Lung (tissue), 12 donors: ENCODE data around the gene NUCB1. TPM values are rescaled to one million over a fixed set of nuclear protein-coding genes. Genes with fewer than 3 reads are reported as not detected.
"Not testable (repeated sequence)": the region's sequence is repeated elsewhere in the genome, so short reads cannot be mapped to it uniquely, and the experiment has no call there.

ENCODE experiments used
- ATAC-seq: fragments of 200-7000 bp; cut with Tn5 transposase; one replicate; pipeline ENCODE4 v1.9.1; 2020; ENCODE audit warnings: moderate number of reproducible peaks; ENCODE audit not compliant: insufficient read depth, low FRiP score
- DNase-seq, 3 donors: peaks; one replicate each; pipeline ENCODE4 v3.0.0-alpha.2; 2013 to 2017
- H3K27ac ChIP-seq, 2 donors: one replicate each; pipeline ENCODE4 v1.5.1; 2013; ENCODE audit warnings: mild to moderate bottlenecking in 2 of 2, moderate library complexity in 2 of 2, control low read depth in 1 of 2, inconsistent platforms in 1 of 2, low read depth in 1 of 2, low read length in 1 of 2
- H3K27me3 ChIP-seq, 3 donors: one replicate each; pipeline ENCODE4 v1.5.1; 2013; ENCODE audit warnings: low read length in 2 of 3; ENCODE audit not compliant: control insufficient read depth in 3 of 3, insufficient read depth in 3 of 3
- H3K36me3 ChIP-seq, 4 donors: one replicate each; pipeline ENCODE4 v1.5.1; 2013; ENCODE audit warnings: low read length in 4 of 4, mild to moderate bottlenecking in 1 of 4, moderate library complexity in 1 of 4; ENCODE audit not compliant: control insufficient read depth in 4 of 4, insufficient read depth in 4 of 4
- H3K4me1 ChIP-seq, 5 donors: one replicate each; pipeline ENCODE4 v1.5.1; 2013; ENCODE audit warnings: low read length in 5 of 5, mild to moderate bottlenecking in 2 of 5, moderate library complexity in 1 of 5; ENCODE audit not compliant: control insufficient read depth in 5 of 5, insufficient read depth in 5 of 5
- H3K4me3 ChIP-seq: one replicate; pipeline ENCODE4 v1.5.1; 2013; ENCODE audit warnings: mild to moderate bottlenecking, control low read depth, moderate library complexity
- H3K9ac ChIP-seq, 2 donors: one replicate each; pipeline ENCODE4 v1.5.1; 2013; ENCODE audit warnings: low read length in 2 of 2, control low read depth in 1 of 2; ENCODE audit not compliant: insufficient read depth in 1 of 2
- H3K9me3 ChIP-seq, 4 donors: one replicate each; pipeline ENCODE4 v1.5.1; 2013; ENCODE audit warnings: low read length in 3 of 4, mild to moderate bottlenecking in 1 of 4, moderate library complexity in 1 of 4; ENCODE audit not compliant: control insufficient read depth in 4 of 4, insufficient read depth in 3 of 4
- WGBS, 2 donors: extraction: QIAGEN DNeasy Blood & Tissue Kit; methylation state at CpG; one replicate each; pipeline ENCODE4 v1.1.7; 2013; 5-methylcytosine and 5-hydroxymethylcytosine counted together
- polyA plus RNA-seq, 2 donors: library from polyadenylated mRNA; stranded (reverse); fragments of 200-250 nt; gene quantifications; one replicate each; pipeline ENCODE4 v1.2.1, GENCODE V29; 2013
- total RNA-seq, 2 donors: library from RNA; depleted of rRNA in 1 of 2; stranded (reverse); fragments of >200 nt in 1 of 2; gene quantifications; one replicate each; pipeline ENCODE4 v1.2.1, GENCODE V29; 2014 to 2021
- TF ChIP-seq, protein P1 (sequence below): IDR thresholded peaks from 2 replicates; pipeline ENCODE4 v1.5.1; 2012; ENCODE audit warnings: mild to moderate bottlenecking; ENCODE audit errors: control extremely low read depth, extremely low read depth
- donor health status: control.
- donor health status: control.
- donor health status: Bipolar disorder and iron deficiency.
- donor health status: healthy.
- donor health status: DM: yes; HTN: yes; CAD: no.

The NUCB1 gene
- total and polyA plus RNA-seq, 4 donors: 214 to 367 (median 354) TPM

DNA sequence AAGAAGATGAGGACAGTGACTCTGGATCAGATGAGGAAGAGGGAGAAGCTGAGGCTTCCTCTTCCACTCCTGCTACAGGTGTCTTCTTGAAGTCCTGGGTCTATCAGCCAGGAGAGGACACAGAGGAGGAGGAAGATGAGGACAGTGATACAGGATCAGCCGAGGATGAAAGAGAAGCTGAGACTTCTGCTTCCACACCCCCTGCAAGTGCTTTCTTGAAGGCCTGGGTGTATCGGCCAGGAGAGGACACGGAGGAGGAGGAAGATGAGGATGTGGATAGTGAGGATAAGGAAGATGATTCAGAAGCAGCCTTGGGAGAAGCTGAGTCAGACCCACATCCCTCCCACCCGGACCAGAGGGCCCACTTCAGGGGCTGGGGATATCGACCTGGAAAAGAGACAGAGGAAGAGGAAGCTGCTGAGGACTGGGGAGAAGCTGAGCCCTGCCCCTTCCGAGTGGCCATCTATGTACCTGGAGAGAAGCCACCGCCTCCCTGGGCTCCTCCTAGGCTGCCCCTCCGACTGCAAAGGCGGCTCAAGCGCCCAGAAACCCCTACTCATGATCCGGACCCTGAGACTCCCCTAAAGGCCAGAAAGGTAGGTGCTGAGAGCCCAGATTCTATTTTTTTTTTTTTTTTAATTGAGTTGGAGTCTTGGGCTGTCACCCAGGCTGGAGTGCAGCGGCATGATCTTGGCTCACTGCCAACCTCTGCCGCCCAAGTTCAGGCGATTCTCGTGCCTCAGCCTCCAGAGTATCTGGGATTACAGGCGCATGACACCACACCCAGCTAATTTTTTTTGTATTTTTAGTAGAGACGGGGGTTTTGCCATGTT is 25.6 kb upstream of the NUCB1 start:
- ATAC-seq: no peak
- TF ChIP-seq, protein P1, sequence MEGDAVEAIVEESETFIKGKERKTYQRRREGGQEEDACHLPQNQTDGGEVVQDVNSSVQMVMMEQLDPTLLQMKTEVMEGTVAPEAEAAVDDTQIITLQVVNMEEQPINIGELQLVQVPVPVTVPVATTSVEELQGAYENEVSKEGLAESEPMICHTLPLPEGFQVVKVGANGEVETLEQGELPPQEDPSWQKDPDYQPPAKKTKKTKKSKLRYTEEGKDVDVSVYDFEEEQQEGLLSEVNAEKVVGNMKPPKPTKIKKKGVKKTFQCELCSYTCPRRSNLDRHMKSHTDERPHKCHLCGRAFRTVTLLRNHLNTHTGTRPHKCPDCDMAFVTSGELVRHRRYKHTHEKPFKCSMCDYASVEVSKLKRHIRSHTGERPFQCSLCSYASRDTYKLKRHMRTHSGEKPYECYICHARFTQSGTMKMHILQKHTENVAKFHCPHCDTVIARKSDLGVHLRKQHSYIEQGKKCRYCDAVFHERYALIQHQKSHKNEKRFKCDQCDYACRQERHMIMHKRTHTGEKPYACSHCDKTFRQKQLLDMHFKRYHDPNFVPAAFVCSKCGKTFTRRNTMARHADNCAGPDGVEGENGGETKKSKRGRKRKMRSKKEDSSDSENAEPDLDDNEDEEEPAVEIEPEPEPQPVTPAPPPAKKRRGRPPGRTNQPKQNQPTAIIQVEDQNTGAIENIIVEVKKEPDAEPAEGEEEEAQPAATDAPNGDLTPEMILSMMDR: no peak
- Histone ChIP-seq H3K27ac (peak overlapping the region; percentile 99 to 100), H3K9me3 (no peaks in the 10 kb centered on the region), H3K4me3 (peak overlapping the region; percentile 90), H3K36me3 (peaks cover 7 to 35% (median 29%) of the 10 kb centered on the region in 4 donors), H3K27me3 (no peaks in the 10 kb centered on the region), H3K4me1 (peaks cover 3 to 31% (median 15%) of the 10 kb centered on the region in 5 donors), H3K9ac (peak overlapping the region in 1 of 2 donors; percentile 98)
- 13 to 31% methylated on average over 17 of the region's 17 CpGs for WGBS, 2 donors
- DNase-seq: peak in 1 of 3 donors; percentile 46

- peaks cover 3 to 31% (median 15%) of the 10 kb centered on the region in 5 donors for H3K4me1 ChIP-seq
- not testable (repeated sequence) for ATAC-seq, H3K4me3 ChIP-seq, H3K9me3 ChIP-seq, H3K27me3 ChIP-seq, H3K9ac ChIP-seq, DNase-seq
- 69 to 83% methylated on average over 30 of the region's 30 CpGs for WGBS, 2 donors
- peak overlapping the region; percentile 99 to 100 for H3K27ac ChIP-seq
- peaks cover 7 to 35% (median 29%) of the 10 kb centered on the region in 4 donors for H3K36me3 ChIP-seq
Measured at GRCh38 chr19:48876043-48876981, 23.8 kb upstream of the NUCB1 start.

DNA sequence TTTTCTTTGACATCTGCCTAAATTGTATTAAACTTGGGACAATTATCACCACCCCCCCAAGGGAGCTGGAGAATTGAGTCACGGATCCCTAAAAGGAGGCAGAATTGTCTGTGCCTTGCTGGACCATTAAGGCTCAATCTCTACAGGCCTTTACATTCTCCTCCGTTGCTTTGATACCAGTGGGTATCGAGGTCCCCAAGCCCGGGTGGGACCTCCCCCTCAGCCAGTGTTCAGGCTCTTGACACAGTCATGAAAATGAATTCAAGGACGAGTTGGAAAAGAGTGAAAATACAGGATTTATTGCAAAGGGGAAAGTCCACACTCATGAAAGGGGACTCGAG is 22.3 kb upstream of the NUCB1 start:
- ATAC-seq: no peak
- H3K9ac ChIP-seq: no peak overlapping the region
- H3K36me3 ChIP-seq: peaks cover 7 to 35% (median 29%) of the 10 kb centered on the region in 4 donors

More for the DNA sequence above, 22.3 kb upstream of the NUCB1 start:
- no peaks in the 10 kb centered on the region for H3K27me3 ChIP-seq
- DNase-seq: no peak
- H3K4me3 ChIP-seq: no peak overlapping the region
- peak overlapping the region in 1 of 2 donors; percentile 52 for H3K27ac ChIP-seq
- H3K4me1 ChIP-seq: peaks cover 3 to 31% (median 15%) of the 10 kb centered on the region in 5 donors
- TF ChIP-seq, protein P1: no peak
- no peaks in the 10 kb centered on the region for H3K9me3 ChIP-seq
- WGBS, 2 donors: 89 to 91% methylated on average over 6 of the region's 6 CpGs
